Naive B cell (primary cell): ENCODE results near the gene VPS72. TPM values are rescaled to one million over a fixed set of nuclear protein-coding genes. Genes with fewer than 3 reads are reported as not detected.
A peak's percentile ranks its signal among the peaks of the same experiment; 100 is the strongest.

Source experiments
- ATAC-seq, 2 donors: fragments of 150-1000 bp; cut with Tn5 transposase; 2 replicates each; pipeline ENCODE4 v1.10.0; 2021; ENCODE audit warnings: low read depth in 2 of 2, mild to moderate bottlenecking in 2 of 2, moderate library complexity in 2 of 2
- DNase-seq: peaks from one replicate; pipeline ENCODE4 v3.0.0; 2022
- H3K27ac Mint-ChIP-seq, 6 donors: one replicate each; pipeline ENCODE4 v1.8.0; 2020 to 2022; ENCODE audit warnings: mild to moderate bottlenecking in 6 of 6, mixed read lengths in 6 of 6, moderate library complexity in 5 of 6, inconsistent platforms in 2 of 6
- H3K27me3 Mint-ChIP-seq, 3 donors: one replicate each; pipeline ENCODE4 v1.8.0; 2021 to 2022; ENCODE audit warnings: mixed read lengths in 3 of 3, mild to moderate bottlenecking in 1 of 3
- H3K36me3 Mint-ChIP-seq, 2 donors: one replicate each; pipeline ENCODE4 v1.8.0; 2020 to 2022; ENCODE audit warnings: mixed read lengths in 2 of 2, inconsistent platforms in 1 of 2, mild to moderate bottlenecking in 1 of 2
- H3K4me1 Mint-ChIP-seq, 3 donors: one replicate each; pipeline ENCODE4 v1.8.0; 2020 to 2022; ENCODE audit warnings: mixed read lengths in 3 of 3, inconsistent platforms in 1 of 3, mild to moderate bottlenecking in 1 of 3, moderate library complexity in 1 of 3
- H3K4me3 Mint-ChIP-seq, 8 donors: one replicate each; pipeline ENCODE4 v1.8.0; 2020 to 2022; ENCODE audit warnings: mild to moderate bottlenecking in 8 of 8, mixed read lengths in 8 of 8, moderate library complexity in 8 of 8, inconsistent platforms in 2 of 8
- H3K9me3 Mint-ChIP-seq, 7 donors: one replicate each; pipeline ENCODE4 v1.8.0; 2020 to 2022; ENCODE audit warnings: mixed read lengths in 7 of 7, mild to moderate bottlenecking in 5 of 7, inconsistent platforms in 2 of 7, moderate library complexity in 1 of 7
- polyA plus RNA-seq, 6 donors: library from polyadenylated mRNA; unstranded; fragments of 300-500 nt; fragmentation: Illumina TruSeq; gene quantifications; one replicate each; pipeline ENCODE4 v1.2.3, GENCODE V29; 2021; ENCODE audit warnings: low read depth in 6 of 6

The VPS72 gene
- polyA plus RNA-seq, 6 donors from 2014 or later = 58.1 to 81.1 (median 72.1) TPM

- Mint-ChIP-seq H3K36me3 (no peaks in the 10 kb centered on the region), H3K4me3 (peak overlapping the region in 1 of 8 donors; percentile 75), H3K27ac (no peak overlapping the region), H3K9me3 (no peaks in the 10 kb centered on the region), H3K4me1 (peaks cover 4 to 15% (median 13%) of the 10 kb centered on the region in 3 donors), H3K27me3 (no peaks in the 10 kb centered on the region)
- ATAC-seq (no peak), DNase-seq (no peak)
Observed at GRCh38 chr1:151134991-151135390, 55.0 kb downstream of the VPS72 start.

- DNase-seq = no peak
- Mint-ChIP-seq H3K9me3 (no peaks in the 10 kb centered on the region), H3K36me3 (no peaks in the 10 kb centered on the region), H3K4me1 (peaks cover 4 to 15% (median 13%) of the 10 kb centered on the region in 3 donors), H3K27ac (no peak overlapping the region), H3K4me3 (no peak overlapping the region), H3K27me3 (no peaks in the 10 kb centered on the region)
- no peak for ATAC-seq
Observed at GRCh38 chr1:151134396-151134795, 55.6 kb downstream of the VPS72 start.

DNA sequence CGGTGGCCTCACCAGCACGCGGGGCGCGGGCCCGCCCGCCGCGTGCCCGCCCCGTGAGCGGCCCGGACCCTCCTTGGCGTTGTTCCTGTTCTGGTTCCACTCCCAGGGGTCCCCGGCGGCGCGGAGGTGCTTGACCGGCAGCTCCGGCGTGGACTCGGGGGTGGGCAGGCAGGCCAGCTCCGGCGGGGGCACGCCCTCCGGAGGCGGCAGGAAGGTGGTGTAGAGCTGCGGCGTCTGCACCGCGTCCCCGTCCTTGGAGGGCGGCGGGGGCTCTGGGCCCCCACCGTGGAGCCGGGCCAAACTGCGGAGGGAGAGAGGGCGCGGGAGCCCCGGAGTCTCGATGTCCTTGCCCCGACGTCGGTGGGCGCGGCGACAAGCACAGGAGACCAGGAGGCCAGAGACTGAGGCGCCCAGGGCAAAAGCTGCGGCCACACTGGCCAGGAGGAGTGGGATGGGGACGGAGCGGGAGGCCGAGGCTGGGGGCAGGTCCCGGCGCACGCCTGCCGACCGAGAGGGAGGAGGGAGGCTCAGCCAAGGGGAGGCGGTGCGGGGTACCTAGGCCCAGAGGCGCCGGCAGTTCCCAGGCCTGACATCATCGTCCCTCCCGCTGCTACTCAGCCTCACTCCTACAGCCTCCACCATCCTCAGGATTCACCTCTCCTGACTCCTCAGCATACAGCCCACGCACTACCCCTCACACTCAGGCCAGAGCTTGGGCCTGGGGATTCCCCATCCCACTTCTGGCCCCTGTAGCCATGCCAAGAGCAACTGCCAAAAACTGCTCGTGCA is 56.8 kb downstream of the VPS72 start:
- Mint-ChIP-seq H3K4me3 (peak overlapping the region in 2 of 8 donors; percentile 47 to 58), H3K36me3 (no peaks in the 10 kb centered on the region), H3K9me3 (no peaks in the 10 kb centered on the region), H3K27me3 (no peaks in the 10 kb centered on the region), H3K27ac (peak overlapping the region in 1 of 6 donors; percentile 66), H3K4me1 (peaks cover 4 to 15% (median 13%) of the 10 kb centered on the region in 3 donors)
- ATAC-seq (no peak), DNase-seq (no peak)

GRCh38 chr1:151132335-151133017 is 57.5 kb downstream of the VPS72 start:
- DNase-seq = no peak
- no peaks in the 10 kb centered on the region for H3K9me3 Mint-ChIP-seq
- H3K27ac Mint-ChIP-seq = no peak overlapping the region
- no peaks in the 10 kb centered on the region for H3K27me3 Mint-ChIP-seq
- H3K4me3 Mint-ChIP-seq = peak overlapping the region in 1 of 8 donors; percentile 84
- peaks cover 4 to 15% (median 13%) of the 10 kb centered on the region in 3 donors for H3K4me1 Mint-ChIP-seq
- ATAC-seq = no peak
- no peaks in the 10 kb centered on the region for H3K36me3 Mint-ChIP-seq

DNA sequence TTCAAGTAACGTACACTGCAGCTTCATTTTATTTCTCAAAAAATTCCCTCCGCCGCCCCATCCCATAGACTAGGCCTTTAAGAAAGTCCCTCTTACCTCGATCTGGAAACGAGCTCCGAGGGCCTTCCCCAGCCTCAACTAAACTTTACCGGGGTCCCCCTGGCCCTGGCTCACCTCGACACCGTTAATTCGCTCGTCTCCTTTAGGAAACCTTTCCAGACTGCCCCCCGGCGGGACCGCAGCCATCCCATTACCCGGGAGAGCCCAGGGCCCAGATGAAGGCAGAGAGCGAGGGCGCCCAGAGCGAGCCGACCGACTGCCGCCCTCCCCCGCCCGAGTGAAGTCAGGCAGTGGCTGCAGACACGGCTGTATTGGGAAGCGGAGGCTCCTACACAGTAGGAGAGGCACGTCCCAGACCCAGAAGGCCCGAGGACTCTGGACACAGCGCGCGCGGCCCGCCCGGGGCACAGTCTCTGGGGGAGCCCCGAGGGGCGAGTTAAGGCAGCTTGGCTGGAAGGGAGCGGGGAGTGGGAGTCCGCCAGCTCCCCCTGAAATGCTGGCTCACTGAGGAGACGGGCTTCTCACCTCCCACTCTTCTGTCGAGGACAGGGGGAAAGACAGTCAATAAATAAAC is 58.2 kb downstream of the VPS72 start:
- H3K4me3 Mint-ChIP-seq = peak overlapping the region; percentile 76 to 90 (median 86)
- H3K27ac Mint-ChIP-seq = peak overlapping the region in 3 of 6 donors; percentile 27 to 93 (median 66)
- H3K9me3 Mint-ChIP-seq = no peaks in the 10 kb centered on the region
- no peaks in the 10 kb centered on the region for H3K27me3 Mint-ChIP-seq
- no peaks in the 10 kb centered on the region for H3K36me3 Mint-ChIP-seq
- ATAC-seq = no peak
- DNase-seq = no peak
- peaks cover 4 to 15% (median 13%) of the 10 kb centered on the region in 3 donors for H3K4me1 Mint-ChIP-seq

DNA sequence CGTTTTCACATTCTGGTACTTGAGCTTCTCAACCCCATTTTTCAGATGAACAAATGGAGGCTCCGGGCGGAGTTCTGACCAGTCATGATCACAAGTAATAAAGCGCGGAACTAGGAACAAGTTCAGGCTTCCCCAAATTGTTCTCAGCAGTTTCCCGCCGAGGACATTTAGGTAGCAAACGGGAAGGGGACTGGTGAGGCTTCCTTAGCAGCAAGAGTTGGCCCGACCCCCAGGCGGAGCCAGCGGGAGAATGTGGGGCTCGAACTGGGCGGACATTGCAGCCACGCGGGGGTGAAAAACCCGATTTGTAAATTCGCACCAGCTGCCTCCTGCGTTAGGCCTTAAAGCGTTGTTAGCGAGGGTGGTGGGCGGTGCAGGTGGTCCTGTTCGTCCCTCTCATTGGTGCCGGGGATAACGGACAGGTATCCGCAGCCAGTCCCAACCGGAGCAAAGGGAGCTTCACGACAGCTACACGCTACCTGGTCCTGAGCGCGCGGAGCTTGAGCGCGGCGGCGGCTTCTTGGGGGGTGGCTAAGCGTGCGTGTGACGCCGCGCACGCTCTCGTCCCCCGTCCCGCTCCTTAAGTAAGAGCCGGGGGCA is 58.9 kb downstream of the VPS72 start:
- Mint-ChIP-seq H3K36me3 (no peaks in the 10 kb centered on the region), H3K27me3 (no peaks in the 10 kb centered on the region), H3K27ac (peak overlapping the region in 5 of 6 donors; percentile 9 to 93 (median 66))

DNA sequence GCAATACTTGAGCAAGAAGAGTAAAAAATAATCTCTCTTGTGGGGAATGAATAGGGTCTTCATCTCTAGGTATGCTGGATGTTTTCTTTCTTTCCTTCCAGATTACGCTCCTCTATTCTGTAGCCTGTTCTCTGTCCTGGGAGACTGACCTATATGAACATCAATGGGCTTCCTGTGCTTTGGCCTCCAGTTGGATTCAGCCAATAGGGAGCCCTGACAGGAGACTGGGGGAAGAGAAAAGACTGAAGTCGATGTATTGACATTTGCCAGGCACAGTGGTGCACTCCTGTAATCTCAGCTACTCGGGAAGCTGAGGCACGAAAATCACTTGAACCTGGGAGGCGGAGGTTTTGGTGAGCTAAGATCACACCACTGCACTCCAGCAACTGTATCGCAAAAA is 61.2 kb downstream of the VPS72 start:
- no peaks in the 10 kb centered on the region for H3K9me3 Mint-ChIP-seq
- no peak for ATAC-seq
- H3K4me3 Mint-ChIP-seq = no peak overlapping the region
- H3K27ac Mint-ChIP-seq = no peak overlapping the region
- DNase-seq = no peak
- H3K4me1 Mint-ChIP-seq = peaks cover 4 to 15% (median 13%) of the 10 kb centered on the region in 3 donors
- no peaks in the 10 kb centered on the region for H3K36me3 Mint-ChIP-seq
- H3K27me3 Mint-ChIP-seq = no peaks in the 10 kb centered on the region

More for the DNA sequence above, 58.9 kb downstream of the VPS72 start:
- Mint-ChIP-seq H3K4me1 (peaks cover 4 to 15% (median 13%) of the 10 kb centered on the region in 3 donors), H3K9me3 (no peaks in the 10 kb centered on the region), H3K4me3 (peak overlapping the region; percentile 76 to 90 (median 86))
- DNase-seq (peak; percentile 84), ATAC-seq (peak; percentile 99 to 100)

Other genes starting within 250 kb of the VPS72 start
- 100 to 1,000 TPM in 4 of 6 donors, 10 to 100 TPM in 2; 95.5 to 127 (median 115) TPM for gene CERS2, start 215.4 kb downstream of the VPS72 start, polyA plus RNA-seq
- gene ANXA9, start 207.9 kb downstream of the VPS72 start, polyA plus RNA-seq = under 1 TPM in 2 of 6 donors, not detected in 4; 0.13 to 0.42 TPM
- 1 to 10 TPM; 2.4 to 8.8 (median 3.5) TPM for gene MINDY1, start 183.3 kb downstream of the VPS72 start, polyA plus RNA-seq
- gene PRUNE1, start 181.7 kb downstream of the VPS72 start, polyA plus RNA-seq = 10 to 100 TPM; 40.2 to 89.9 (median 48.7) TPM
- gene BNIPL, start 153.6 kb downstream of the VPS72 start, polyA plus RNA-seq = under 1 TPM in 1 of 6 donors, not detected in 5; 0.19 TPM
- 10 to 100 TPM in 1 of 6 donors, 1 to 10 TPM in 5; 1.3 to 10.7 (median 8.2) TPM for gene C1orf56, start 142.4 kb downstream of the VPS72 start, polyA plus RNA-seq
- gene CDC42SE1, start 130.6 kb downstream of the VPS72 start, polyA plus RNA-seq = 100 to 1,000 TPM in 5 of 6 donors, 10 to 100 TPM in 1; 98.9 to 152 (median 119) TPM
- 1 to 10 TPM in 5 of 6 donors, under 1 TPM in 1; 0.82 to 3.1 (median 2.5) TPM for gene MLLT11, start 129.8 kb downstream of the VPS72 start, polyA plus RNA-seq
- gene GABPB2, start 119.4 kb downstream of the VPS72 start, polyA plus RNA-seq = 1 to 10 TPM; 2.4 to 9.2 (median 4.8) TPM
- gene SEMA6C, start 43.6 kb downstream of the VPS72 start, polyA plus RNA-seq = not detected
- 10 to 100 TPM in 2 of 6 donors, 1 to 10 TPM in 3, not detected in 1; 5.0 to 15.6 (median 8.3) TPM for gene TNFAIP8L2, start 33.5 kb downstream of the VPS72 start, polyA plus RNA-seq
- 1 to 10 TPM in 1 of 6 donors, under 1 TPM in 4, not detected in 1; 0.25 to 1.1 (median 0.60) TPM for gene LYSMD1, start 24.3 kb downstream of the VPS72 start, polyA plus RNA-seq
- 10 to 100 TPM; 62.2 to 96.1 (median 71.2) TPM for gene SCNM1, start 24.1 kb downstream of the VPS72 start, polyA plus RNA-seq
- gene TMOD4, start 14.2 kb downstream of the VPS72 start, polyA plus RNA-seq = 1 to 10 TPM in 1 of 6 donors, under 1 TPM in 2, not detected in 3; 0.32 to 1.2 (median 0.53) TPM
- gene PIP5K1A, start 8.4 kb upstream of the VPS72 start, polyA plus RNA-seq = 10 to 100 TPM; 17.0 to 22.9 (median 19.7) TPM
- 100 to 1,000 TPM; 253 to 417 (median 291) TPM for gene PSMD4, start 64.5 kb upstream of the VPS72 start, polyA plus RNA-seq
- 1 to 10 TPM in 4 of 6 donors, under 1 TPM in 2; 0.08 to 2.6 (median 1.6) TPM for gene ZNF687, start 92.1 kb upstream of the VPS72 start, polyA plus RNA-seq
- 10 to 100 TPM; 35.0 to 80.3 (median 61.5) TPM for gene PI4KB, start 137.2 kb upstream of the VPS72 start, polyA plus RNA-seq
- 100 to 1,000 TPM; 113 to 139 (median 130) TPM for gene RFX5, start 157.1 kb upstream of the VPS72 start, polyA plus RNA-seq
- under 1 TPM in 2 of 6 donors, not detected in 4; 0.20 to 0.53 TPM for gene SELENBP1, start 182.5 kb upstream of the VPS72 start, polyA plus RNA-seq
- gene PSMB4, start 209.4 kb upstream of the VPS72 start, polyA plus RNA-seq = 10 to 100 TPM; 50.2 to 79.3 (median 57.7) TPM